PC-3 (cell line): ENCODE measurements around the gene GRPEL2. TPM values are rescaled to one million over a fixed set of nuclear protein-coding genes. Genes with fewer than 3 reads are reported as not detected.

Experiments used
- ATAC-seq: fragments of 200-7000 bp; cut with Tn5 transposase; 2 replicates; pipeline ENCODE4 v1.9.1; 2020; ENCODE audit warnings: mild to moderate bottlenecking, moderate library complexity
- BruUV-seq: library from RNA; stranded (reverse); fragments of 400-500 nt; replicated peaks from 2 replicates; lab custom pipeline; 2021; lab: Mats Ljungman, UMichigan
- CTCF ChIA-PET: fragments of 300-600 bp; sonication (Branson Sonifier 250); formaldehyde crosslinking; loops from one replicate; lab custom pipeline; 2022; ENCODE audit warnings: antibody characterized with exemption; lab: Charles Lee
- POLR2A ChIA-PET: fragments of 300-600 bp; sonication (Branson Sonifier 250); formaldehyde crosslinking; loops from one replicate; lab custom pipeline; 2022; ENCODE audit warnings: antibody characterized with exemption; ENCODE audit not compliant: unreplicated experiment; lab: Charles Lee
- DNase-seq: peaks from one replicate; pipeline ENCODE4 v3.0.0-alpha.2; 2015
- H2AFZ ChIP-seq: fragments of 300-600 bp; sonication (generic); 2 replicates; pipeline ENCODE4 v1.6.0; 2016; ENCODE audit warnings: antibody characterized with exemption, low read length
- H3F3A ChIP-seq: fragments of 300-600 bp; sonication (generic); one replicate; pipeline ENCODE4 v1.6.0; 2017; ENCODE audit warnings: antibody characterized with exemption, low read length, control low read depth, mild to moderate bottlenecking; ENCODE audit not compliant: unreplicated experiment
- H3K27ac ChIP-seq: fragments of 300-600 bp; sonication (generic); 2 replicates; pipeline ENCODE4 v1.5.1; 2016; ENCODE audit warnings: mild to moderate bottlenecking, low read length
- H3K27me3 ChIP-seq: fragments of 300-600 bp; sonication (generic); 2 replicates; pipeline ENCODE4 v1.6.1; 2016; ENCODE audit warnings: low read length, mixed read lengths
- H3K36me3 ChIP-seq: fragments of 300-600 bp; sonication (generic); 2 replicates; pipeline ENCODE4 v1.6.1; 2016; ENCODE audit warnings: low read depth, mixed run types, low read length, mixed read lengths
- H3K4me1 ChIP-seq: fragments of 300-600 bp; sonication (generic); 2 replicates; pipeline ENCODE4 v1.5.1; 2016; ENCODE audit warnings: low read length; ENCODE audit not compliant: insufficient read depth
- H3K4me2 ChIP-seq: fragments of 300-600 bp; sonication (generic); 2 replicates; pipeline ENCODE4 v1.6.0; 2016; ENCODE audit warnings: low read length
- H3K4me3 ChIP-seq: fragments of 300-600 bp; sonication (generic); 2 replicates; pipeline ENCODE4 v1.5.1; 2016; ENCODE audit warnings: mild to moderate bottlenecking, low read length, mixed read lengths
- H3K79me2 ChIP-seq: fragments of 300-600 bp; sonication (generic); 2 replicates; pipeline ENCODE4 v1.6.1; 2017; ENCODE audit warnings: low read length, mixed read lengths
- H3K9ac ChIP-seq: fragments of 300-600 bp; sonication (generic); 2 replicates; pipeline ENCODE4 v1.6.0; 2016; ENCODE audit warnings: mild to moderate bottlenecking, low read length
- H3K9me2 ChIP-seq: fragments of 300-600 bp; sonication (generic); replicated peaks from 2 replicates; pipeline ENCODE4 v1.6.1; 2016; ENCODE audit warnings: mixed run types, low read length, mixed read lengths
- H3K9me3 ChIP-seq: fragments of 300-600 bp; sonication (generic); 2 replicates; pipeline ENCODE4 v1.6.1; 2016; ENCODE audit warnings: low read length, mixed read lengths
- H4K20me1 ChIP-seq: fragments of 300-600 bp; sonication (generic); 2 replicates; pipeline ENCODE4 v1.6.1; 2016; ENCODE audit warnings: low read length, mixed read lengths
- EZH2 ChIP-seq: fragments of 300-600 bp; sonication (generic); IDR thresholded peaks from one replicate; pipeline ENCODE4 v1.6.1; 2017; ENCODE audit warnings: antibody characterized with exemption, mild to moderate bottlenecking, low read length; ENCODE audit not compliant: unreplicated experiment
- EZH2phosphoT487 ChIP-seq: fragments of 300-600 bp; sonication (generic); IDR thresholded peaks from 2 replicates; pipeline ENCODE4 v1.6.1; 2018; ENCODE audit warnings: mild to moderate bottlenecking, antibody characterized with exemption, low read length, borderline replicate concordance
- intact Hi-C: fragments of 100-400 bp; cut with micrococcal nuclease; formaldehyde crosslinking; loops from 2 replicates; pipeline ENCODE4 v1.9.0; 2023
- total RNA-seq: library from RNA; depleted of rRNA; stranded (reverse); fragments of >200 nt; gene quantifications from 2 replicates; pipeline ENCODE4 v1.2.3, GENCODE V29; 2014
- TF ChIP-seq, protein P1 (sequence below): fragments of 300-600 bp; sonication (generic); conservative IDR thresholded peaks from 2 replicates; pipeline ENCODE4 v1.5.1; 2017; ENCODE audit warnings: antibody characterized with exemption, low read depth, mild to moderate bottlenecking, low read length

The GRPEL2 gene
- total RNA-seq, 1 experiment from 2014 or later, result 43.8 TPM

DNA sequence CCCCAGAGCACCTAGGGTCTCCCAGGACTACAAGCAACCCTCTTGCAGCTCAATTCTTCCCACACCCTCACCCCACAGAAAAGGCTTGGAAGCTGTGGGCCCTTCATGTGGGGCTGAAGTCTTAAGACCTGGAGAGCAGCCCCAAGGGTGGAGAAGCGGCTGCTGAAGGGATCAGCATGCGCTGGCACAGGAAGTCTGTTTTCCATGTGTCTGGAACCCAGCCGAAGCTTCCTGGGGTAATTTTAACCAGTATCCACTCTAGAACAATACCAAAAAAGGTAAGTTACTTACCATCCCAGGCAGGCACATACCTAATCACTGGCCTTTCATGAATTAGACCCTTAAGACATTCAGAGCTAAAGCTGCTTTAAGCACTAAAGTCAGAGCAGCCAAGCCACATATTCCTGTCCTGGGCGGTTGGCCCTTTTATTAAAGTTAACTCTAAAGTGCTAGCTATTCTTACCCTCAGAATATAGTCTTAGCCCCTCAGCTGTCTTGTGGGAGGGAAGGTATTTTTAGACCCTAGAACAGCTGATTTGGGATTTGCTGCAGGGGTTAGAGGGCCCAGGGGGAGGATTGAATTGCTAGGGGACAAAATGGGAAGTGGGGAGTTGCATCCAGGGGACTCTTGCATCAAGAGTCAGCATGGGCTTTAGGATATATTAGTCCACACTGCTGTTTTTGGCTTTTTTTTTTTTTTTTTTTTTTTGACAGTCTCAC, 26.9 kb downstream of the GRPEL2 start:
- Histone ChIP-seq H3K36me3 (no peaks in the 10 kb centered on the region), H3F3A (no peaks in the 10 kb centered on the region), H4K20me1 (no peaks in the 10 kb centered on the region), H3K79me2 (no peaks in the 10 kb centered on the region), H3K9ac (no peak overlapping the region), H3K27ac (no peak overlapping the region), H3K27me3 (no peaks in the 10 kb centered on the region), H3K4me1 (no peaks in the 10 kb centered on the region), H3K4me2 (no peak overlapping the region), H3K4me3 (no peak overlapping the region), H3K9me3 (no peaks in the 10 kb centered on the region), H3K9me2 (no peaks in the 10 kb centered on the region), H2AFZ (no peak overlapping the region)
- no peak for ATAC-seq
- BruUV-seq, result no TSS peak
- CTCF ChIA-PET, result interaction anchor here (0.6 to 1.7 kb wide), 9 partner anchors 14 to 247 kb away, joined by 3 to 15 read pairs (median 3); partner anchors contain the start of gene PCYOX1L
- POLR2A ChIA-PET, result no interaction called here
- intact Hi-C loops, result no loop called here
- TF ChIP-seq EZH2phosphoT487 (no peak), EZH2 (no peak)
- TF ChIP-seq, protein P1, sequence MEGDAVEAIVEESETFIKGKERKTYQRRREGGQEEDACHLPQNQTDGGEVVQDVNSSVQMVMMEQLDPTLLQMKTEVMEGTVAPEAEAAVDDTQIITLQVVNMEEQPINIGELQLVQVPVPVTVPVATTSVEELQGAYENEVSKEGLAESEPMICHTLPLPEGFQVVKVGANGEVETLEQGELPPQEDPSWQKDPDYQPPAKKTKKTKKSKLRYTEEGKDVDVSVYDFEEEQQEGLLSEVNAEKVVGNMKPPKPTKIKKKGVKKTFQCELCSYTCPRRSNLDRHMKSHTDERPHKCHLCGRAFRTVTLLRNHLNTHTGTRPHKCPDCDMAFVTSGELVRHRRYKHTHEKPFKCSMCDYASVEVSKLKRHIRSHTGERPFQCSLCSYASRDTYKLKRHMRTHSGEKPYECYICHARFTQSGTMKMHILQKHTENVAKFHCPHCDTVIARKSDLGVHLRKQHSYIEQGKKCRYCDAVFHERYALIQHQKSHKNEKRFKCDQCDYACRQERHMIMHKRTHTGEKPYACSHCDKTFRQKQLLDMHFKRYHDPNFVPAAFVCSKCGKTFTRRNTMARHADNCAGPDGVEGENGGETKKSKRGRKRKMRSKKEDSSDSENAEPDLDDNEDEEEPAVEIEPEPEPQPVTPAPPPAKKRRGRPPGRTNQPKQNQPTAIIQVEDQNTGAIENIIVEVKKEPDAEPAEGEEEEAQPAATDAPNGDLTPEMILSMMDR, result no peak
- no peak for DNase-seq

DNA sequence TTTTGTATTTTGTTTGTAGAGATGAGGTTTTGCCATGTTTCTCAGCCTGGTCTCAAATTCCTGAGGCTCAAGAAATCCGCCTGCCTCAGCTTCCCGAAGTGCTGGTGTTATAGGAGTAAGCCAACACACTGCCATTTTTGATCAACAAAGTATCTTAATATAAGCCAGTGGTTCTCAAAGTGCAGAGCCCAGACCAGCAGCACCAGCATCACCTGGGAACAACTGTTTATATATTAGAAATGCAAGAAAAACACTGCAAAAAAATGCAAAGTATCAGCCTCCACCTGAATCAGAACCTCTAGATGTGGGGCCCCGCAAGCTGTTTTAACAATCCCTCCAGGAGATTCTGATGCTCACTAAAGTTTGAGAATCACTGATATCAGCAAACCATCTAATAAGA, 27.6 kb downstream of the GRPEL2 start:
- Histone ChIP-seq H3K9me2 (no peaks in the 10 kb centered on the region), H3K4me3 (no peak overlapping the region), H2AFZ (no peak overlapping the region), H3K4me2 (no peak overlapping the region), H3K79me2 (no peaks in the 10 kb centered on the region), H4K20me1 (no peaks in the 10 kb centered on the region), H3K27me3 (no peaks in the 10 kb centered on the region), H3K36me3 (no peaks in the 10 kb centered on the region), H3K9ac (no peak overlapping the region), H3K4me1 (no peaks in the 10 kb centered on the region), H3K9me3 (no peaks in the 10 kb centered on the region), H3K27ac (no peak overlapping the region), H3F3A (no peaks in the 10 kb centered on the region)
- ATAC-seq, result no peak
- intact Hi-C loops, result no loop called here
- no peak for DNase-seq
- no TSS peak for BruUV-seq
- ChIA-PET CTCF (interaction anchor here (0.6 to 1.4 kb wide), 3 partner anchors 58 to 247 kb away, joined by 3 to 7 read pairs (median 7); no protein-coding TSS in a partner anchor), POLR2A (no interaction called here)
- TF ChIP-seq EZH2phosphoT487 (no peak), EZH2 (no peak)

DNA sequence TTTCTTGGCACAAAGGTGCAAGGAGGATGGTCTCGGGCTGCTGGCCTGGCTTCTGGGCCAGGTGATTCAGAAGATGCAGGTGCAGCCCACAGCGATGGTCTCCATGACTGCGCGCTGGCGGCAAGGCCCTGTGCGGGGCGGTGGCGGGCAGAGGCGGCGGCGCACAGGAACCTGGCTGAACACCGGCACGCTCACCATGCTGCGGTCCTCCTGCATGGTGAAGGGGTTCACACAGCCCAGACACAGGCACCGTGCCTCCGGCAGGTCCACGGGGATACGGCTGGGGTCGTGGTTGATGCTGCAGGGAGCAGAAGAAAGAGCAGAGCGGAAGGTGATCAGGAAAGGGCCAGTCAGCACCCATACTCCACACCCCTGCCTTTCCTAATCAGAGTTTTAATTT, 29.0 kb downstream of the GRPEL2 start:
- H3K9ac ChIP-seq, result no peak overlapping the region
- H3K79me2 ChIP-seq, result no peaks in the 10 kb centered on the region
- TF ChIP-seq, protein P1, result no peak
- TF ChIP-seq EZH2phosphoT487 (no peak), EZH2 (no peak)
- H3K27me3 ChIP-seq, result no peaks in the 10 kb centered on the region
- ChIA-PET CTCF (interaction anchor here (0.6 kb wide), 1 partner anchor 57 kb away, joined by 3 read pairs; no protein-coding TSS in a partner anchor), POLR2A (no interaction called here)
- intact Hi-C loops, result no loop called here
- no peaks in the 10 kb centered on the region for H3K9me2 ChIP-seq
- H3F3A ChIP-seq, result no peaks in the 10 kb centered on the region
- H4K20me1 ChIP-seq, result no peaks in the 10 kb centered on the region
- no peak overlapping the region for H3K4me3 ChIP-seq
- no peak overlapping the region for H2AFZ ChIP-seq
- no peaks in the 10 kb centered on the region for H3K4me1 ChIP-seq
- DNase-seq (no peak), ATAC-seq (no peak)
- BruUV-seq, result no TSS peak
- H3K36me3 ChIP-seq, result no peaks in the 10 kb centered on the region
- no peaks in the 10 kb centered on the region for H3K9me3 ChIP-seq
- no peak overlapping the region for H3K27ac ChIP-seq
- no peak overlapping the region for H3K4me2 ChIP-seq
